Upper lobe of right lung (tissue), 1 donor: Measurements from ENCODE around the gene RANGAP1. TPM values are rescaled to one million over a fixed set of nuclear protein-coding genes. Genes with fewer than 3 reads are reported as not detected.
A peak's percentile ranks its signal among the peaks of the same experiment; 100 is the strongest.

Experiments
- ATAC-seq: fragments of 200-7000 bp; cut with Tn5 transposase; one replicate; pipeline ENCODE4 v1.9.1; 2020; ENCODE audit warnings: mild to moderate bottlenecking, moderate library complexity
- DNase-seq: peaks from one replicate; pipeline ENCODE4 v3.0.0-alpha.2; 2020
- H3K27ac ChIP-seq: fragments of 200-600 bp; one replicate; pipeline ENCODE4 v1.8.0; 2022
- H3K27me3 ChIP-seq: fragments of 200-600 bp; one replicate; pipeline ENCODE4 v1.8.0; 2022; ENCODE audit warnings: mild to moderate bottlenecking
- H3K36me3 ChIP-seq: fragments of 200-600 bp; one replicate; pipeline ENCODE4 v1.8.0; 2022
- H3K4me1 ChIP-seq: fragments of 200-600 bp; one replicate; pipeline ENCODE4 v1.8.0; 2022
- H3K4me3 ChIP-seq: fragments of 200-600 bp; one replicate; pipeline ENCODE4 v1.8.0; 2022; ENCODE audit warnings: mild to moderate bottlenecking
- H3K9me3 ChIP-seq: fragments of 200-600 bp; one replicate; pipeline ENCODE4 v1.8.0; 2022
- intact Hi-C: fragments of 100-400 bp; cut with DNase I; formaldehyde crosslinking; loops from one replicate; pipeline ENCODE4 v1.11.0; 2022
- microRNA-seq: library from miRNA; unstranded; fragments of <30 nt; microRNA quantifications from one replicate; pipeline ENCODE4 v1.2.0, GENCODE V29; 2020; ENCODE audit warnings: borderline microRNAs expressed
- total RNA-seq: library from RNA; stranded (reverse); fragmentation: NEBNext Ultra II Directional; extraction: Animal tissue kit (Norgen Biotek cat#: 25700); gene quantifications from one replicate; pipeline ENCODE4 v1.2.1, GENCODE V29; 2021
- TF ChIP-seq, protein P1 (sequence below): fragments of 200-600 bp; IDR thresholded peaks from one replicate; pipeline ENCODE4 v1.8.0; 2022; ENCODE audit warnings: antibody characterized with exemption
- donor health status: DM: no; HTN: yes; CAD: no; lungs with severe emphysema.

Gene RANGAP1
- total RNA-seq, 1 donor from 2014 or later = 48.0 TPM

DNA sequence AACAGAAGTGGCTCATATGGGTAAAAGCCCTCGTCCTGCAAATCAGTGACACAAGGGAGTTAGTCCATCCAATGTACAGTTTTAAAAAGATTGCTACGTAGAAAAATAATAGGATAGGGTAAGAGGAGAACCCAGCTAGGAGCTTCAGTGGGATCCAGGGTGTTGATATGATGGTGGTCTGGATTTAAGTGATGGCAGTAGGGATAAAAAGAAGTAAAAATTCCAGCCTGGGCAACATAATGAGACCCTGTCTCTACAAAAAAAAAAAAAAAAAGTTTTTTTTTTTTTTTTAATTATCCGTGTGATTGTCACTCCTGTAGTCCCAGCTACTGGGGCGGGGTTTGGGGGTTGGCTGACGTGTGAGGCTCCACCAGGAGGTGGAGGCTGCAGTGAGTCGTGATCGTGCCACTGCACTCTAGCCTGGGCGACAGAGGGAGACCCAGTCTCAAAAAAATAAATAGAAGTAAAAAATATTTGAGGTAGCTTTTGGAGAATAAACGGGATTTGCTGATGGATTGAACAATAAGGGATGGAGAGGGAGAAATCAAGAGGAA, 87.9 kb downstream of the RANGAP1 start:
- Histone ChIP-seq H3K27ac (peak overlapping the region; percentile 19), H3K4me1 (peaks cover 16% of the 10 kb centered on the region), H3K9me3 (no peaks in the 10 kb centered on the region), H3K4me3 (peak overlapping the region; percentile 95), H3K36me3 (no peaks in the 10 kb centered on the region), H3K27me3 (no peaks in the 10 kb centered on the region)
- no peak for ATAC-seq
- DNase-seq = peak; percentile 73
- TF ChIP-seq, protein P1, sequence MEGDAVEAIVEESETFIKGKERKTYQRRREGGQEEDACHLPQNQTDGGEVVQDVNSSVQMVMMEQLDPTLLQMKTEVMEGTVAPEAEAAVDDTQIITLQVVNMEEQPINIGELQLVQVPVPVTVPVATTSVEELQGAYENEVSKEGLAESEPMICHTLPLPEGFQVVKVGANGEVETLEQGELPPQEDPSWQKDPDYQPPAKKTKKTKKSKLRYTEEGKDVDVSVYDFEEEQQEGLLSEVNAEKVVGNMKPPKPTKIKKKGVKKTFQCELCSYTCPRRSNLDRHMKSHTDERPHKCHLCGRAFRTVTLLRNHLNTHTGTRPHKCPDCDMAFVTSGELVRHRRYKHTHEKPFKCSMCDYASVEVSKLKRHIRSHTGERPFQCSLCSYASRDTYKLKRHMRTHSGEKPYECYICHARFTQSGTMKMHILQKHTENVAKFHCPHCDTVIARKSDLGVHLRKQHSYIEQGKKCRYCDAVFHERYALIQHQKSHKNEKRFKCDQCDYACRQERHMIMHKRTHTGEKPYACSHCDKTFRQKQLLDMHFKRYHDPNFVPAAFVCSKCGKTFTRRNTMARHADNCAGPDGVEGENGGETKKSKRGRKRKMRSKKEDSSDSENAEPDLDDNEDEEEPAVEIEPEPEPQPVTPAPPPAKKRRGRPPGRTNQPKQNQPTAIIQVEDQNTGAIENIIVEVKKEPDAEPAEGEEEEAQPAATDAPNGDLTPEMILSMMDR = no peak
- intact Hi-C loops = no loop called here

DNA sequence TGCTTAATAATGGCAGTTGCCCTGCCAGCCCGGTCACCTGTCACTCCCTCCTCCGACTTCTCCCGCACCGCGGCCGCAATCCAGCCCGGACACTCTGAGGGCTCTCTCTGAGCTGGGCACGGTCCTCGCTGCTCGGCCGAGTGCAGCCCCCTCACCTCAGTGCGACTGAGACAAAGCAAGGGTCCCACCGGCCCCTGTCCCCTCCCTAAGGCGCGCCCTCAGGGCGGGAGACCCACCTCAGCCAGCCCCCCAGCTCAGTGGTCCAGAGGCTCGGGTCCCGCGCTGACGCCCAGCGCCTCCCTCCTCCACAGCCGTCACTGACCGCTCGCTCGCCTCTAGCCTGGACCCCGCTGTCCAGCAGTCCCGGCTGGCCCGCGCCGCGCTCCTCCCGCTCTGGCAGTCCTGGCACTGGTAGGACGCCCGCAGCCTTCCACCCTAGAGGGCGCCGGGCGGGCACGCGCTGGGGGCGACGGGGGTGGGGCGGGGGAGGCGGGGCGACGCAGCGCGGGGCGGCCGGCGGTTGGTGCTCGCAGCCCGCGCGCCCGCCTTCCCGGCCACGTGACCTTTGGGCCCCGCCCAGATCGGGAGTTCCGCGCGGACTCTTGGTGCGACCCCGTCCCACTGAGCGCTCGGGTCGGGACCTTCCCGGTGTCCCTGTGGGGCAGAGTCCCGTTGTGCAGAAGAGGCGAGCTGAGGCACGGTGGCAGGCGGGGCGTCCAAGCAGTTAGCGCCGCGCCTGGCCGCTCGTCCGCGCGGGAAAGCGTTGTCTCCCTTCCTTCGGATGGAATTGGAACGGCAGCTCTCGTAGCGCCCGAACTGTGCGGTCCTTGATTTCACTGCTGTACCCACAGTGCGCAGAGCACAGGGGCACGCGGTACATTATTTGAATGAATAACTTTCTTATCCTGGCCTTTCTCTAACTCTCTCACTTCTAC, 88.7 kb downstream of the RANGAP1 start:
- Histone ChIP-seq H3K9me3 (no peaks in the 10 kb centered on the region), H3K36me3 (no peaks in the 10 kb centered on the region), H3K4me1 (peaks cover 16% of the 10 kb centered on the region), H3K27me3 (no peaks in the 10 kb centered on the region), H3K27ac (peak overlapping the region; percentile 66), H3K4me3 (peak overlapping the region; percentile 95)
- TF ChIP-seq, protein P1 = no peak
- DNase-seq (peak; percentile 93), ATAC-seq (peak; percentile 96)
- intact Hi-C loops = no loop called here

Small RNA genes within 50 kb of the gene (microRNA-seq; reads per million reads assigned to microRNA genes)
- gene MIR6889 = not detected

Other genes starting within 250 kb of the RANGAP1 start
- gene EP300, start 193.6 kb downstream of the RANGAP1 start, total RNA-seq = 78.9 TPM
- 24.0 TPM for gene L3MBTL2, start 80.9 kb downstream of the RANGAP1 start, total RNA-seq
- gene CHADL, start 45.3 kb downstream of the RANGAP1 start, total RNA-seq = 3.4 TPM
- 70.3 TPM for gene ZC3H7B, start 15.3 kb upstream of the RANGAP1 start, total RNA-seq
- 45.6 TPM for gene TEF, start 95.8 kb upstream of the RANGAP1 start, total RNA-seq
- 47.7 TPM for gene TOB2, start 160.6 kb upstream of the RANGAP1 start, total RNA-seq
- 32.9 TPM for gene PHF5A, start 182.5 kb upstream of the RANGAP1 start, total RNA-seq
- 84.1 TPM for gene ACO2, start 182.9 kb upstream of the RANGAP1 start, total RNA-seq